ENCODE measurements around the gene DCAF6.

DCAF6 gene

DNA sequence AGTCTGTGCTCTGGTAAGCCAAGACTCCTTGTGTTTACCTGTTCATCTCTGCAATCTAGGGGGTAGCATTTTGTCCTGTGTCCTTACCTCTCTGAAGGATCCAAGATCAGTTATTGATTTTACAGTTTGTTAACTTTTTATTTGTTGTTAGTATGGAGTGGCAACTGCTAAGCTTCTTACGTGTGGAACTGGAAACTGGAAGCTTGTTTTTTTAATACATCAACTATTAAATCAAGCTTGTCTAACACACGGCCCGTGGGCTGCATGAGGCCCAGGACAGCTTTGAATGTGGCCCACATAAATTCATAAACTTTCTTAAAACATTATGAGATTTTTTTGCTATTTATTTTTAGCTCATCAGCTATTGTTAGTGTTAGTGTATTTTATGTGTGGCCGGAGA lies 29.6 kb downstream of the DCAF6 start:
- TF ChIP-seq, protein P1, sequence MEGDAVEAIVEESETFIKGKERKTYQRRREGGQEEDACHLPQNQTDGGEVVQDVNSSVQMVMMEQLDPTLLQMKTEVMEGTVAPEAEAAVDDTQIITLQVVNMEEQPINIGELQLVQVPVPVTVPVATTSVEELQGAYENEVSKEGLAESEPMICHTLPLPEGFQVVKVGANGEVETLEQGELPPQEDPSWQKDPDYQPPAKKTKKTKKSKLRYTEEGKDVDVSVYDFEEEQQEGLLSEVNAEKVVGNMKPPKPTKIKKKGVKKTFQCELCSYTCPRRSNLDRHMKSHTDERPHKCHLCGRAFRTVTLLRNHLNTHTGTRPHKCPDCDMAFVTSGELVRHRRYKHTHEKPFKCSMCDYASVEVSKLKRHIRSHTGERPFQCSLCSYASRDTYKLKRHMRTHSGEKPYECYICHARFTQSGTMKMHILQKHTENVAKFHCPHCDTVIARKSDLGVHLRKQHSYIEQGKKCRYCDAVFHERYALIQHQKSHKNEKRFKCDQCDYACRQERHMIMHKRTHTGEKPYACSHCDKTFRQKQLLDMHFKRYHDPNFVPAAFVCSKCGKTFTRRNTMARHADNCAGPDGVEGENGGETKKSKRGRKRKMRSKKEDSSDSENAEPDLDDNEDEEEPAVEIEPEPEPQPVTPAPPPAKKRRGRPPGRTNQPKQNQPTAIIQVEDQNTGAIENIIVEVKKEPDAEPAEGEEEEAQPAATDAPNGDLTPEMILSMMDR (IDR thresholded peaks at IDR 0.05; ENCODE audit: low read depth, low read length): no peak
- no peak for TF ChIP-seq EZH2phosphoT487 (IDR thresholded peaks at IDR 0.05; ENCODE audit: low read depth)

DNA sequence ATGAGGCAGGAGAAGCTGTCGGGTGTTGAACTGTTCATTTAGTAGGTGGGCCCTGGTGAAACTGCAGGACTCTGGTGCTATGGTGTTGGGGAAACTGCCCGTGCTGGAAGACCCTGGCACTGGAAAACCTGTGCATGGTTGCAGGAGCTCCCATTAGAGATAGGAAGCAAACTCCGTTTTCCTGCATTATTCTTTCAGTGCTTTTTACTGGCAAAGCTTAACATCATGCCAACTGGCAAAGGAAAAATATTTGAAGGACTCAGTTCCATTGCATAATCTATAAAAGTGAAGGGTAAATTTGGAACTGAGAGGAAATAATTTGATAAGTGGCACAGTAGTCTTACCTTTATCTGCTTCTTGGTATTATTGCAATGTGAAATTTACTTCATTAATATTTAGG lies 32.1 kb downstream of the DCAF6 start:
- Histone ChIP-seq H2AFZ (ENCODE audit: low read depth, low read length) (no peak overlapping the region), H4K20me1 (ENCODE audit: insufficient read depth, low read length) (0 out of 2 replicates have a peak, but pooled peaks cover 2% of the 10 kb centered on the region), H3K27me3 (ENCODE audit: low read depth, low read length) (no peaks in the 10 kb centered on the region), H3K9ac (ENCODE audit: low read length) (no peak overlapping the region), H3K4me3 (ENCODE audit: low read length) (no peak overlapping the region), H3K79me2 (ENCODE audit: low read length) (peaks cover 12% of the 10 kb centered on the region; the same call in 1 of the 2 replicates), H3K4me1 (ENCODE audit: low read length) (no peaks in the 10 kb centered on the region), H3K9me3 (ENCODE audit: insufficient read depth, low read length) (no peaks in the 10 kb centered on the region), H3K27ac (ENCODE audit: low read length) (no peak overlapping the region), H3K4me2 (ENCODE audit: low read length) (no peak overlapping the region), H3K36me3 (replicated peaks; ENCODE audit: low read depth, low read length) (peaks cover 10% of the 10 kb centered on the region)
- TF ChIP-seq, protein P1 (IDR thresholded peaks at IDR 0.05; ENCODE audit: low read depth, low read length): no peak
- TF ChIP-seq EZH2phosphoT487 (IDR thresholded peaks at IDR 0.05; ENCODE audit: low read depth): no peak

More for the DNA sequence above, 29.6 kb downstream of the DCAF6 start:
- Histone ChIP-seq H3K4me2 (ENCODE audit: low read length) (no peak overlapping the region), H3K4me1 (ENCODE audit: low read length) (no peaks in the 10 kb centered on the region), H3K9ac (ENCODE audit: low read length) (no peak overlapping the region), H3K4me3 (ENCODE audit: low read length) (no peak overlapping the region), H3K27me3 (ENCODE audit: low read depth, low read length) (no peaks in the 10 kb centered on the region), H2AFZ (ENCODE audit: low read depth, low read length) (no peak overlapping the region), H3K36me3 (replicated peaks; ENCODE audit: low read depth, low read length) (peaks cover 13% of the 10 kb centered on the region), H3K27ac (ENCODE audit: low read length) (no peak overlapping the region), H4K20me1 (ENCODE audit: insufficient read depth, low read length) (0 out of 2 replicates have a peak, but pooled peaks cover 2% of the 10 kb centered on the region), H3K9me3 (ENCODE audit: insufficient read depth, low read length) (no peaks in the 10 kb centered on the region), H3K79me2 (ENCODE audit: low read length) (peaks cover 15% of the 10 kb centered on the region; the same call in 1 of the 2 replicates)

DNA sequence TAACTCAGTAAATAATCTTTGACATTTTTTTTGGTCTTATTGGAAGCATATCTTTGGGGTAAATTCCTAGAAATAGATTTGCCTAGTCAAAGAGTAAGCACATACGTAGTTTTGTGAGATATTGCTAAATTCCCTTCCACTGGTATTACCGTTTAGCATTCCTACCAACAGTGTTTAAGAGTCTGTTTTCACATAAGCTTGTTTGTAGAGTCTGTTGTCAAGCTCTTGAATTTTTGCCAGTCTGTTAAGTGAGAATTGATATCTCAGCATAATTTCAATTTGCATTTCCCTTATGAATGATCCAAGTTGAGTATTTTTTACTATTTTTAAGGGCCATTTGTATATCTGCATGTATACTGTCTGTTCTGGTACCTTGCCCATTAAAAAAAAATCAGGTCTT lies 37.3 kb downstream of the DCAF6 start:
- Histone ChIP-seq H3K9me3 (ENCODE audit: insufficient read depth, low read length) (no peaks in the 10 kb centered on the region), H3K4me2 (ENCODE audit: low read length) (no peak overlapping the region), H4K20me1 (ENCODE audit: insufficient read depth, low read length) (no peaks in the 10 kb centered on the region), H3K27ac (ENCODE audit: low read length) (no peak overlapping the region), H3K27me3 (ENCODE audit: low read depth, low read length) (no peaks in the 10 kb centered on the region), H3K36me3 (replicated peaks; ENCODE audit: low read depth, low read length) (peaks cover 27% of the 10 kb centered on the region), H3K79me2 (ENCODE audit: low read length) (no peaks in the 10 kb centered on the region), H3K9ac (ENCODE audit: low read length) (no peak overlapping the region), H3K4me3 (ENCODE audit: low read length) (no peak overlapping the region), H3K4me1 (ENCODE audit: low read length) (no peaks in the 10 kb centered on the region), H2AFZ (ENCODE audit: low read depth, low read length) (no peak overlapping the region)
- TF ChIP-seq, protein P1 (IDR thresholded peaks at IDR 0.05; ENCODE audit: low read depth, low read length): no peak
- TF ChIP-seq EZH2phosphoT487 (IDR thresholded peaks at IDR 0.05; ENCODE audit: low read depth): no peak

DNA sequence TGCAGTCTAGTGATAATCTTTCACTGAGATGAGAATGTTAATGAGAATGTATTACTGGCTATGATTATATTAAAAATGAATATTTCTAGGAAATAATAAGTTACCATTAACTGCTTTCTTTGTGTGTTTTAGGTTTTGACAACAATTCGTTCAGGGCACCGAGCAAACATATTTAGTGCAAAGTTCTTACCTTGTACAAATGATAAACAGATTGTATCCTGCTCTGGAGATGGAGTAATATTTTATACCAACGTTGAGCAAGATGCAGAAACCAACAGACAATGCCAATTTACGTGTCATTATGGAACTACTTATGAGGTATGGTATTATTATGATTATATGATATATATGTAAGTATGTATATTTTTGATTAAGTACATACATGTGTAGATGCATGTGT lies 38.2 kb downstream of the DCAF6 start:
- Histone ChIP-seq H3K9me3 (ENCODE audit: insufficient read depth, low read length) (no peaks in the 10 kb centered on the region), H3K4me1 (ENCODE audit: low read length) (no peaks in the 10 kb centered on the region), H2AFZ (ENCODE audit: low read depth, low read length) (no peak overlapping the region), H3K4me2 (ENCODE audit: low read length) (no peak overlapping the region), H3K4me3 (ENCODE audit: low read length) (no peak overlapping the region), H3K9ac (ENCODE audit: low read length) (no peak overlapping the region), H3K27me3 (ENCODE audit: low read depth, low read length) (no peaks in the 10 kb centered on the region), H3K27ac (ENCODE audit: low read length) (no peak overlapping the region), H3K36me3 (replicated peaks; ENCODE audit: low read depth, low read length) (peaks cover 27% of the 10 kb centered on the region), H3K79me2 (ENCODE audit: low read length) (no peaks in the 10 kb centered on the region), H4K20me1 (ENCODE audit: insufficient read depth, low read length) (no peaks in the 10 kb centered on the region)
- TF ChIP-seq, protein P1 (IDR thresholded peaks at IDR 0.05; ENCODE audit: low read depth, low read length): no peak
- no peak for TF ChIP-seq EZH2phosphoT487 (IDR thresholded peaks at IDR 0.05; ENCODE audit: low read depth)
